T-helper 2 cell treated with Interferon-gamma antibody and Interleukin-4, amounts not matched to agents 100 ng/mL and 5 ng/mL, for 36 hours (primary cell): ENCODE data around the gene FHAD1. TPM values are rescaled to one million over a fixed set of nuclear protein-coding genes. Genes with fewer than 3 reads are reported as not detected.
"Not testable (repeated sequence)": the region's sequence is repeated elsewhere in the genome, so short reads cannot be mapped to it uniquely, and the experiment has no call there.

Source experiments
- intact Hi-C: fragments of 100-400 bp; cut with micrococcal nuclease; formaldehyde crosslinking; loops from one replicate; pipeline ENCODE4 v1.15.1; 2023
- total RNA-seq: library from RNA; stranded (reverse); gene quantifications from 2 replicates; pipeline ENCODE4 v1.2.3, GENCODE V29; 2022

The FHAD1 gene
- total RNA-seq, 1 donor from 2014 or later, result 0.09 TPM

- intact Hi-C loops, result no loop called here
These were observed 52.8 kb downstream of the FHAD1 start for GRCh38 chr1:15299806-15300205.

- intact Hi-C loops, result loop anchor here (1.0 kb wide), 1 partner anchor 176 kb away; no protein-coding TSS in a partner anchor
These were observed 56.9 kb downstream of the FHAD1 start for GRCh38 chr1:15303935-15304334.

GRCh38 chr1:15304708-15305467, 57.9 kb downstream of the FHAD1 start:
- intact Hi-C loops, result loop anchor here (1.0 kb wide), 1 partner anchor 177 kb away; no protein-coding TSS in a partner anchor

GRCh38 chr1:15305468-15305770, 58.4 kb downstream of the FHAD1 start:
- intact Hi-C loops, result no loop called here

- intact Hi-C loops, result not testable (repeated sequence)
These were observed 59.3 kb downstream of the FHAD1 start for GRCh38 chr1:15306352-15306751.

GRCh38 chr1:15308135-15308534, 61.1 kb downstream of the FHAD1 start:
- intact Hi-C loops, result no loop called here

GRCh38 chr1:15308621-15309027, 61.6 kb downstream of the FHAD1 start:
- intact Hi-C loops, result no loop called here

GRCh38 chr1:15309687-15310086, 62.7 kb downstream of the FHAD1 start:
- intact Hi-C loops, result no loop called here

- intact Hi-C loops, result no loop called here
These were observed 63.5 kb downstream of the FHAD1 start for GRCh38 chr1:15310544-15310943.

- intact Hi-C loops, result no loop called here
These were observed 64.2 kb downstream of the FHAD1 start for GRCh38 chr1:15311122-15311822.

GRCh38 chr1:15311880-15312279, 64.9 kb downstream of the FHAD1 start:
- intact Hi-C loops, result no loop called here

GRCh38 chr1:15312626-15313411, 65.8 kb downstream of the FHAD1 start:
- intact Hi-C loops, result no loop called here

GRCh38 chr1:15314328-15315281, 67.6 kb downstream of the FHAD1 start:
- intact Hi-C loops, result no loop called here

GRCh38 chr1:15315815-15316214, 68.8 kb downstream of the FHAD1 start:
- intact Hi-C loops, result no loop called here

GRCh38 chr1:15316510-15316909, 69.5 kb downstream of the FHAD1 start:
- intact Hi-C loops, result no loop called here

GRCh38 chr1:15320267-15320666, 73.2 kb downstream of the FHAD1 start:
- intact Hi-C loops, result loop anchor here (10.0 kb wide), 1 partner anchor 185 kb away; no protein-coding TSS in a partner anchor

GRCh38 chr1:15321601-15322000, 74.6 kb downstream of the FHAD1 start:
- intact Hi-C loops, result loop anchor here (10.0 kb wide), 1 partner anchor 183 kb away; no protein-coding TSS in a partner anchor

- intact Hi-C loops, result loop anchor here (1.0 to 10.0 kb wide), 2 partner anchors 109 to 182 kb away; no protein-coding TSS in a partner anchor
These were observed 75.8 kb downstream of the FHAD1 start for GRCh38 chr1:15322648-15323350.

- intact Hi-C loops, result loop anchor here (1.0 to 10.0 kb wide), 2 partner anchors 108 to 181 kb away; no protein-coding TSS in a partner anchor
These were observed 76.4 kb downstream of the FHAD1 start for GRCh38 chr1:15323351-15323988.
